NT2/D1 (cell line): ENCODE results near the gene PBX1.

ENCODE experiments used
- SUZ12 ChIP-seq: IDR thresholded peaks from 2 replicates; pipeline ENCODE4 v1.6.1; 2011; ENCODE audit not compliant: insufficient read length, insufficient read depth; ENCODE audit errors: extremely low read depth
- YY1 ChIP-seq: IDR thresholded peaks from 2 replicates; pipeline ENCODE4 v1.6.1; 2011; ENCODE audit not compliant: insufficient read length, insufficient read depth

- TF ChIP-seq SUZ12 (no peak), YY1 (no peak)
Measured at GRCh38 chr1:164688791-164689190, 129.8 kb downstream of the PBX1 start.
